SKM-1 treated with dmso at 0.1 percent for 144 hours (cell line): ENCODE results near the gene CIB4.

Source experiments
- DNase-seq: peaks from one replicate; lab custom pipeline; 2025; ENCODE audit not compliant: unreplicated experiment; lab: John Stamatoyannopoulos, UW

CIB4 gene

GRCh38 chr2:26555246-26556133 is 85.7 kb downstream of the CIB4 start:
- DNase-seq = no peak

- DNase-seq = no peak
Observed at GRCh38 chr2:26552641-26553374, 88.4 kb downstream of the CIB4 start.

GRCh38 chr2:26550276-26551015 is 90.7 kb downstream of the CIB4 start:
- no peak for DNase-seq

- DNase-seq = no peak
Observed at GRCh38 chr2:26542676-26543505, 98.3 kb downstream of the CIB4 start.

DNA sequence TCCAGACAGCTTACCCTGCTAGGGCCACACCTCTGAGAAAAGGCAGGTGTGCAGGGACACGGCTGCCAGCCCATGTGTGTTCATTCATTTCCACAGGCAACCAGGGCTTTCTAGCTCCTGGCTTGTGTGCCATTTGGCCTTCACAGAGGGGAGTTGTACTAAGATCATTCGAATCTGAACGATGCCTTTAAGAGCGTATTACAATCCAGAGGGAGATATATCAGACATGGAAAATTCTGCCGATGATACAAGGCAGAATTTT is 99.0 kb downstream of the CIB4 start:
- no peak for DNase-seq

DNA sequence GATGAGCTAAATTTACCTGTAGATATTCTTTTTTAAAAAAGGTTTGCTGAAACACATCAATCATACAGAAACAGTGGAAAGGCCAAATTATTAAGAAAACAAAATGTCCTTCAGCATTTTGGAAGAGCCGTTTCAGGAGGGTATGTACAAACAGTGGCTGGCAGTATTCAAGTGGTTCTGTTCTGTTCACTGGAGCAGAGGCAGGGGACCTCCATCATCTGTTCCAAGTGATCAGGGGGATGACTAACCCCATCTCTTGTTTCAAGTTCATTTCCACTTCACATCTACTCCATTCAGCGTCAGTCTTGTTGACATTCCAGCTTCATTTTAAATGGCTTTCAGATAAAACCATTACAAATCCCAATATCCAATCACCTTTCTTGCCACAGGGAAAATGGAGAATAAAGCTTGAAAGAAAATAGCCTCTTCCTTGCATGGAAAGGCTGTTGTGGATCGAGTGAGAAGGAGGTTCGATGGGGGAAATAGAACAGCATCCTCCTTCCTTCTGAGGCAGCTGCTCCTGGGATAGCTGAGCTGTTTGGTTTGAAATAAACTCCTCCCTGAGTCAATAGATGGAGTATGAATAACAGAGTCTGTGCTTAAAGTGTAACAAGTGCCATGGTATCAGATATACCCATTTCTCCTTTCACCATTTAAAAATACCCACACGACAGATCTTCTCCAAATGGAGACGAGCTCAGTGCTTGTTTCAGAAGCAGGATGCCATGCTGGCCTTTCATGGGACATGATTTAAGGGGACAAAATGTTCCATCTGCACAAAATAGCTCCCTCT is 99.6 kb downstream of the CIB4 start:
- DNase-seq = no peak

GRCh38 chr2:26540961-26541360 is 100.2 kb downstream of the CIB4 start:
- no peak for DNase-seq

GRCh38 chr2:26540306-26540705 is 100.9 kb downstream of the CIB4 start:
- no peak for DNase-seq

DNA sequence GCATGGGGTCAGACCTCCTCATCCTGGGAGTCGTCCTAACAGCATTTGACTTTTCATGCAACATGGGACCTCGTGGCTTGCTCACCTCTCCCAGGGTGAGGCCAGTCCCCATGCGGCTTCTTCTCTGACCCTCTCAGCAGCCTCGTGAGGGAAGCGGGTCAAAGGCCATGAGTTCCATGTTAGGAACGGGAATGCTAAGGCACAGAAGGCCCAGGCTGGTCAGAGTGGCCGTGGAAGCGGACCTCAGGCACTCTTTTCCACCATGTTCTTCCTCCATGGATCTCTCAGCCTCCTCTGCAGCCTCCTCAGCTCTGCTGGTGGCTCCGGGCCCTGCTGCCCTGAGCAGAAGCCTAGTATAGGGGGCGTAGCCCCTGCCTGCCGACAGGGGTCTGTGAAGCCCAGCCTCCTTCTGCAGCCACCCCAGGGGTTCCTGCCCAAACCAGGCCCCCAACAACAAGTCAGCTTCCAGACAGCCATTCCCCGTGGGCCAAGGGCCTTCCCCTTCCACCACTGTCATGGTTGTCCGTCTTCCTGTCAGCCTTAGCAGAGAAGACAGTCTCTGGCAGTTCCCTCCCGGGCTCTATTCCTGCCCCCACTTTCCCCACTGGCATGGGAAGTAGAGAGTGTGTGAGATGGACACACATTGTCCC is 103.2 kb downstream of the CIB4 start:
- DNase-seq = no peak

- no peak for DNase-seq
Observed at GRCh38 chr2:26537069-26537825, 103.9 kb downstream of the CIB4 start.

DNA sequence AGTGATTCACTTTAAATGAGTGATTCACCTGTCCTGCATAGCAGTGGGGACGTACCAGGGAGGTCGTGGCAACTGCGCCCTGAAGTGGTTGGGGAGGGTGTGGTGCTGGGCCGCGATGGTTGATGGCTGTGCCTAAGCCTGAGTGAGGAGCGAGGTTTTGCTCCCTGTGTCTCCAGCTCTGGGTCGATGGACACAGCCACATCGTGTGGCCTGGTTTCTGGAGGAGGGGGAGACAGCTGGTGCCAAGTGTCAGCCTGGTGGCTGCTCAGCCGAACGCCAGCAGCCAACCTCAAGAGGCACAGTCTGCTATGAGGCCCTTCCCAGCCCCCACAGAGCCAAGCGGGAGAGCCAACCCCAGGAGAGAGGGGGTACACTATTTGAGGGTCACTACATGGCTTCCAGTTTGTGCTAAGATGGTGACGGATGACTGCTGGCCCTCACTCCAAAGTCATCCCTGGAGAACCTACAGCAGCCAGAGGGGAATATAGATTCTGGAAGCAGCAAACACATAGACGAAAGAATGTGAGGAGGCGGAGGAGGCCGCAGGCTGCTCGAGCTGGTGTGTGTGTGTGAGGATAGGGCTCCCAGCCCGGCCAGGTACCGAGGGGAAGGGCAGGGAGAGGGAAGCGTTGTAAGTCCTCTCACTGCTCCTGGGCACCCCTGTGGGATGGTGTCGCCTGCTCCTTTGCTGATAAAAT is 104.6 kb downstream of the CIB4 start:
- no peak for DNase-seq

DNA sequence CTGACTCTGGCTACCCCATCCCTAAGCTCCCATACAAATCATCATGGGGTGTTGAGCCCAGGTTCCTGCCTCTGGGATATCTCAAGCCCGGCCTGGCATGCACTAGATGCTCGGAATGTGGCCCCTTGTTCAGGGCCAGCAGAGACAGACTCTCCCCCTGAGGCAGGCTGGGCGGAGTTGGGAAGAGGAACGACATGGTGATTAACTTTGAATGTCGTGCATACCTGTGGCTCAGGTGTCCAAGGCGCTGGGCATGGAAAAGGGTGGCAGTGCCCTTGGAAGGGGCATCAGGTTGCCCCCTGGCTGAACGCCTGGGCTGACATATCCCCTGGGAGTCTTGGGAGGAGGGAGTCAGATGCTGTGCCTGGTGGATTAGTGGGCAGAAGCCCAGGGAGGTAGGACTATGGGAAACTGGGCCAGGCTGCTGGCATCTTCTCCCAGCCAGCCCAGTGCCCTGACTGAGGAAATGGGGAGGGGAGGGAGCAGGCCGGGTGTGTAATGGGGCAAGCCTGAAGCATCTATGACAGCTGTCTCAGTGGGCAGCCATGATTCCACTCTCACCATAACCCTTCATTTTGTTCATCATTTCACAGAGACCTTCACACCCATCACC is 105.4 kb downstream of the CIB4 start:
- no peak for DNase-seq

GRCh38 chr2:26534865-26535662 is 106.1 kb downstream of the CIB4 start:
- no peak for DNase-seq

- DNase-seq = no peak
Observed at GRCh38 chr2:26534098-26534864, 106.9 kb downstream of the CIB4 start.

GRCh38 chr2:26533661-26534060 is 107.5 kb downstream of the CIB4 start:
- no peak for DNase-seq
